SK-N-MC (cell line): ENCODE results near the gene SH3RF3.

Experiments
- EZH2 ChIP-seq: fragments of 200-600 bp; sonication (generic); IDR thresholded peaks from one replicate; pipeline ENCODE4 v1.6.1; 2017; ENCODE audit warnings: antibody characterized with exemption
- FOXP2 ChIP-seq: optimal IDR thresholded peaks from 2 replicates; pipeline ENCODE3; 2011; ENCODE audit warnings: mild to moderate bottlenecking, moderate library complexity; ENCODE audit not compliant: insufficient read depth; ENCODE audit errors: extremely low read length, control extremely low read depth
- POLR2AphosphoS5 ChIP-seq: IDR thresholded peaks from 2 replicates; pipeline ENCODE4 v1.6.1; 2012; ENCODE audit warnings: mild to moderate bottlenecking, low read depth, low read length, borderline replicate concordance

DNA sequence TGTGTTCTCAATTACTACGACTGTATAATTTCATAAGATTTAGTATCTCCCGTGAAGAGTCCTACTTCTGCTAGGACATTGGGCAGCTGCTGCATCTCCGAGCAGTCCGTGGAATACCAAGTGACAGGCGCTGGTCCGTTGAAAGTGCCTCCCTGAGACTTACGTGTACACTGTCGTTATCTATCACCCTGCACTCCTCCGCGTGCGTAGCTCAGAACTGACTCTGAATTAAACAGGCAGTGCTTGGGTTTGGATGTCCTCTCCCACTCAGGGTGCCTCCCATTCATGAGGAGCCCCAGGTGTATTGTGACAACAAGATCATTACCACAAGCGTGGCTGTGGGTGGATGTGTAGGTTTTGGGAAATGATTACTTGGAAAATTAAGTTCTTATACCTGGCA is 148.4 kb downstream of the SH3RF3 start:
- TF ChIP-seq EZH2 (no peak), POLR2AphosphoS5 (no peak), FOXP2 (no peak)
